ENCODE measurements around the gene GARIN1A.
"Not testable (repeated sequence)": the region's sequence is repeated elsewhere in the genome, so short reads cannot be mapped to it uniquely, and the experiment has no call there.

Gene GARIN1A

GRCh38 chr7:128666200-128666599 is 5.9 kb upstream of the GARIN1A start:
- peaks cover 19% of the 10 kb centered on the region for H3K36me3 Mint-ChIP-seq
- no peaks in the 10 kb centered on the region for H3K4me1 Mint-ChIP-seq
- no peak overlapping the region for H3K27ac Mint-ChIP-seq
- ATAC-seq, result no peak
- no peak for DNase-seq (ENCODE audit: low spot score in 2 of 2)
- peaks cover 5% of the 10 kb centered on the region for H3K9me3 Mint-ChIP-seq
- H3K4me3 Mint-ChIP-seq, result no peak overlapping the region

GRCh38 chr7:128672927-128673517 is 930 bp downstream of the GARIN1A start:
- no peak overlapping the region for H3K4me3 Mint-ChIP-seq

GRCh38 chr7:128673571-128673970 is 1.5 kb downstream of the GARIN1A start:
- Mint-ChIP-seq H3K36me3 (peaks cover 4% of the 10 kb centered on the region), H3K27ac (no peak overlapping the region), H3K4me3 (no peak overlapping the region), H3K9me3 (no peaks in the 10 kb centered on the region), H3K4me1 (peaks cover 9% of the 10 kb centered on the region)
- no peak for DNase-seq (ENCODE audit: low spot score in 2 of 2)
- no peak for ATAC-seq

More at GRCh38 chr7:128672927-128673517, 930 bp downstream of the GARIN1A start:
- Mint-ChIP-seq H3K4me1 (peaks cover 9% of the 10 kb centered on the region), H3K9me3 (no peaks in the 10 kb centered on the region), H3K27ac (no peak overlapping the region), H3K36me3 (peaks cover 4% of the 10 kb centered on the region)
- peak; percentile 62 for ATAC-seq
- no peak for DNase-seq (ENCODE audit: low spot score in 2 of 2)

- ATAC-seq (no peak), DNase-seq (ENCODE audit: low spot score in 2 of 2) (no peak)
- Mint-ChIP-seq H3K4me1 (peaks cover 9% of the 10 kb centered on the region), H3K27ac (no peak overlapping the region), H3K9me3 (no peaks in the 10 kb centered on the region), H3K36me3 (peaks cover 4% of the 10 kb centered on the region), H3K4me3 (no peak overlapping the region)
Measured at GRCh38 chr7:128676665-128677064, 4.6 kb downstream of the GARIN1A start.

GRCh38 chr7:128679920-128680319 is 7.8 kb downstream of the GARIN1A start:
- H3K36me3 Mint-ChIP-seq, result no peaks in the 10 kb centered on the region
- H3K4me1 Mint-ChIP-seq, result no peaks in the 10 kb centered on the region
- no peak overlapping the region for H3K4me3 Mint-ChIP-seq
- ATAC-seq (no peak), DNase-seq (ENCODE audit: low spot score in 2 of 2) (no peak)
- peak overlapping the region; percentile 26 for H3K27ac Mint-ChIP-seq
- no peaks in the 10 kb centered on the region for H3K9me3 Mint-ChIP-seq

- no peaks in the 10 kb centered on the region for H3K4me1 Mint-ChIP-seq
Measured at GRCh38 chr7:128681794-128682537, 9.9 kb downstream of the GARIN1A start.

GRCh38 chr7:128683270-128683669 is 11.2 kb downstream of the GARIN1A start:
- not testable (repeated sequence) for DNase-seq (ENCODE audit: low spot score in 2 of 2); H3K9me3 Mint-ChIP-seq; H3K27ac Mint-ChIP-seq; H3K4me3 Mint-ChIP-seq; H3K4me1 Mint-ChIP-seq; ATAC-seq; H3K36me3 Mint-ChIP-seq

More at GRCh38 chr7:128681794-128682537, 9.9 kb downstream of the GARIN1A start:
- no peak for DNase-seq (ENCODE audit: low spot score in 2 of 2)
- no peaks in the 10 kb centered on the region for H3K9me3 Mint-ChIP-seq
- H3K4me3 Mint-ChIP-seq, result no peak overlapping the region
- no peak overlapping the region for H3K27ac Mint-ChIP-seq
- ATAC-seq, result no peak
- H3K36me3 Mint-ChIP-seq, result no peaks in the 10 kb centered on the region

- H3K4me1 Mint-ChIP-seq; H3K36me3 Mint-ChIP-seq; H3K27ac Mint-ChIP-seq; DNase-seq (ENCODE audit: low spot score in 2 of 2); H3K4me3 Mint-ChIP-seq; H3K9me3 Mint-ChIP-seq; ATAC-seq: not testable (repeated sequence)
Measured at GRCh38 chr7:128683738-128684137, 11.6 kb downstream of the GARIN1A start.

GRCh38 chr7:128687131-128687530 is 15.0 kb downstream of the GARIN1A start:
- H3K9me3 Mint-ChIP-seq, result no peaks in the 10 kb centered on the region
- DNase-seq (ENCODE audit: low spot score in 2 of 2) (no peak), ATAC-seq (no peak)
- H3K4me3 Mint-ChIP-seq, result no peak overlapping the region
- no peak overlapping the region for H3K27ac Mint-ChIP-seq
- no peaks in the 10 kb centered on the region for H3K4me1 Mint-ChIP-seq
- H3K36me3 Mint-ChIP-seq, result no peaks in the 10 kb centered on the region

- Mint-ChIP-seq H3K27ac (no peak overlapping the region), H3K36me3 (no peaks in the 10 kb centered on the region), H3K4me1 (no peaks in the 10 kb centered on the region), H3K4me3 (no peak overlapping the region), H3K9me3 (no peaks in the 10 kb centered on the region)
- ATAC-seq, result no peak
- no peak for DNase-seq (ENCODE audit: low spot score in 2 of 2)
Measured at GRCh38 chr7:128688492-128688891, 16.4 kb downstream of the GARIN1A start.

- not testable (repeated sequence) for H3K4me1 Mint-ChIP-seq; DNase-seq (ENCODE audit: low spot score in 2 of 2); H3K9me3 Mint-ChIP-seq; H3K27ac Mint-ChIP-seq; H3K4me3 Mint-ChIP-seq; ATAC-seq; H3K36me3 Mint-ChIP-seq
Measured at GRCh38 chr7:128689161-128689935, 17.3 kb downstream of the GARIN1A start.

- DNase-seq (ENCODE audit: low spot score in 2 of 2), result no peak
- ATAC-seq, result no peak
- H3K4me3 Mint-ChIP-seq, result no peak overlapping the region
- no peaks in the 10 kb centered on the region for H3K36me3 Mint-ChIP-seq
- H3K9me3 Mint-ChIP-seq, result no peaks in the 10 kb centered on the region
- H3K27ac Mint-ChIP-seq, result no peak overlapping the region
- no peaks in the 10 kb centered on the region for H3K4me1 Mint-ChIP-seq
Measured at GRCh38 chr7:128691227-128691626, 19.1 kb downstream of the GARIN1A start.

GRCh38 chr7:128692623-128693270 is 20.7 kb downstream of the GARIN1A start:
- ATAC-seq (no peak), DNase-seq (ENCODE audit: low spot score in 2 of 2) (no peak)
- H3K4me3 Mint-ChIP-seq, result no peak overlapping the region
- no peaks in the 10 kb centered on the region for H3K9me3 Mint-ChIP-seq
- peaks cover 6% of the 10 kb centered on the region for H3K4me1 Mint-ChIP-seq
- peaks cover 7% of the 10 kb centered on the region for H3K36me3 Mint-ChIP-seq
- no peak overlapping the region for H3K27ac Mint-ChIP-seq

GRCh38 chr7:128693373-128694015 is 21.4 kb downstream of the GARIN1A start:
- H3K27ac Mint-ChIP-seq, result no peak overlapping the region
- DNase-seq (ENCODE audit: low spot score in 2 of 2), result no peak
- no peaks in the 10 kb centered on the region for H3K9me3 Mint-ChIP-seq
- peaks cover 13% of the 10 kb centered on the region for H3K4me1 Mint-ChIP-seq
- peaks cover 7% of the 10 kb centered on the region for H3K36me3 Mint-ChIP-seq
- no peak overlapping the region for H3K4me3 Mint-ChIP-seq
- no peak for ATAC-seq

GRCh38 chr7:128694738-128695137 is 22.6 kb downstream of the GARIN1A start:
- H3K36me3 Mint-ChIP-seq, result peaks cover 7% of the 10 kb centered on the region
- no peaks in the 10 kb centered on the region for H3K9me3 Mint-ChIP-seq
- H3K4me1 Mint-ChIP-seq, result peaks cover 13% of the 10 kb centered on the region
- DNase-seq (ENCODE audit: low spot score in 2 of 2) (no peak), ATAC-seq (no peak)
- H3K4me3 Mint-ChIP-seq, result no peak overlapping the region
- H3K27ac Mint-ChIP-seq, result no peak overlapping the region
